SK-N-SH treated with all-trans-retinoic acid at 6 μM for 48 hours (cell line): Measurements from ENCODE around the gene KIFC3.

ENCODE experiments used
- ATAC-seq: fragments of 200-7000 bp; cut with Tn5 transposase; 3 replicates; pipeline ENCODE4 v1.9.1; 2020; ENCODE audit warnings: mild to moderate bottlenecking, moderate library complexity
- ARNTL ChIP-seq: fragments of 450-650 bp; formaldehyde crosslinking; IDR thresholded peaks from 2 replicates; pipeline ENCODE4 v1.5.0; 2020; ENCODE audit warnings: low read depth, mild to moderate bottlenecking, moderate library complexity, borderline replicate concordance
- BACH2 ChIP-seq: fragments of 250-450 bp; sonication (Bioruptor Pico); IDR thresholded peaks from 2 replicates; pipeline ENCODE4 v1.9.0; 2021; ENCODE audit warnings: mild to moderate bottlenecking, borderline replicate concordance
- CREB5 ChIP-seq: fragments of 250-450 bp; sonication (Bioruptor Pico); IDR thresholded peaks from 2 replicates; pipeline ENCODE4 v1.5.1; 2020; ENCODE audit warnings: low read depth, mild to moderate bottlenecking, moderate library complexity
- CSDC2 ChIP-seq: fragments of 250-450 bp; sonication (Bioruptor Pico); IDR thresholded peaks from 2 replicates; pipeline ENCODE4 v1.5.0; 2020; ENCODE audit warnings: mild to moderate bottlenecking, moderate library complexity
- CSRNP3 ChIP-seq: fragments of 250-450 bp; sonication (Bioruptor Pico); IDR thresholded peaks from 2 replicates; pipeline ENCODE4 v1.5.1; 2021; ENCODE audit warnings: mild to moderate bottlenecking, moderate library complexity
- ESRRG ChIP-seq: fragments of 250-450 bp; sonication (Bioruptor Pico); IDR thresholded peaks from 2 replicates; pipeline ENCODE4 v1.6.1; 2021; ENCODE audit warnings: mild to moderate bottlenecking
- GLIS3 ChIP-seq: fragments of 250-450 bp; sonication (Bioruptor Pico); IDR thresholded peaks from 2 replicates; pipeline ENCODE4 v1.5.0; 2020; ENCODE audit warnings: mild to moderate bottlenecking, moderate library complexity
- ISL1 ChIP-seq: fragments of 250-450 bp; sonication (Bioruptor Pico); IDR thresholded peaks from 2 replicates; pipeline ENCODE4 v2.1.2; 2022; ENCODE audit warnings: mild to moderate bottlenecking, moderate library complexity
- OSR1 ChIP-seq: fragments of 250-450 bp; sonication (Bioruptor Pico); IDR thresholded peaks from 2 replicates; pipeline ENCODE4 v1.8.0; 2022; ENCODE audit warnings: moderate library complexity, mild to moderate bottlenecking, inconsistent platforms
- PATZ1 ChIP-seq: fragments of 250-450 bp; sonication (Bioruptor Pico); IDR thresholded peaks from 2 replicates; pipeline ENCODE4 v1.8.0; 2020; ENCODE audit warnings: mild to moderate bottlenecking, moderate library complexity, borderline replicate concordance
- POU6F1 ChIP-seq: fragments of 250-450 bp; sonication (Bioruptor Pico); IDR thresholded peaks from 2 replicates; pipeline ENCODE4 v1.8.0; 2021; ENCODE audit warnings: low read depth, mild to moderate bottlenecking, moderate library complexity, borderline replicate concordance
- PPARA ChIP-seq: fragments of 250-450 bp; sonication (Bioruptor Pico); IDR thresholded peaks from 2 replicates; pipeline ENCODE4 v1.5.0; 2020; ENCODE audit warnings: mild to moderate bottlenecking, borderline replicate concordance
- SNAI2 ChIP-seq: fragments of 250-450 bp; sonication (Bioruptor Pico); IDR thresholded peaks from 2 replicates; pipeline ENCODE4 v1.5.0; 2020; ENCODE audit warnings: mild to moderate bottlenecking, moderate library complexity
- TCF4 ChIP-seq: fragments of 250-450 bp; sonication (Bioruptor Pico); IDR thresholded peaks from 2 replicates; pipeline ENCODE4 v1.8.0; 2021; ENCODE audit warnings: mild to moderate bottlenecking, moderate library complexity, borderline replicate concordance
- TOX ChIP-seq: fragments of 250-450 bp; sonication (Bioruptor Pico); IDR thresholded peaks from 2 replicates; pipeline ENCODE4 v1.8.0; 2021; ENCODE audit warnings: mild to moderate bottlenecking, moderate library complexity, borderline replicate concordance
- TSHZ2 ChIP-seq: fragments of 250-450 bp; sonication (Bioruptor Pico); IDR thresholded peaks from 2 replicates; pipeline ENCODE4 v1.5.0; 2020; ENCODE audit warnings: mild to moderate bottlenecking, moderate library complexity
- ZC3H10 ChIP-seq: fragments of 250-450 bp; sonication (Bioruptor Pico); IDR thresholded peaks from 2 replicates; pipeline ENCODE4 v1.5.1; 2021; ENCODE audit warnings: mild to moderate bottlenecking, moderate library complexity
- ZFP3 ChIP-seq: fragments of 250-450 bp; sonication (Bioruptor Pico); IDR thresholded peaks from 2 replicates; pipeline ENCODE4 v1.5.0; 2020; ENCODE audit warnings: mild to moderate bottlenecking, moderate library complexity
- ZFP30 ChIP-seq: fragments of 450-650 bp; formaldehyde crosslinking; IDR thresholded peaks from 2 replicates; pipeline ENCODE4 v1.5.0; 2022; ENCODE audit warnings: mild to moderate bottlenecking, moderate library complexity
- ZNF565 ChIP-seq: fragments of 450-650 bp; formaldehyde crosslinking; conservative IDR thresholded peaks from 2 replicates; pipeline ENCODE4 v1.5.0; 2020; ENCODE audit warnings: low read depth, mild to moderate bottlenecking, moderate library complexity
- ZNF70 ChIP-seq: fragments of 450-650 bp; formaldehyde crosslinking; IDR thresholded peaks from 2 replicates; pipeline ENCODE4 v1.5.0; 2020; ENCODE audit warnings: mild to moderate bottlenecking, moderate library complexity
- ZNF8 ChIP-seq: fragments of 450-650 bp; formaldehyde crosslinking; IDR thresholded peaks from 2 replicates; pipeline ENCODE4 v1.5.0; 2020; ENCODE audit warnings: mild to moderate bottlenecking, moderate library complexity

KIFC3 gene

GRCh38 chr16:57825298-57826044, 23.2 kb upstream of the KIFC3 start:
- ATAC-seq, result no peak
- TF ChIP-seq PPARA (CRISPR knock-in tag) (no peak), TSHZ2 (CRISPR knock-in tag) (no peak), ZNF8 (CRISPR knock-in tag) (no peak), ZFP3 (no peak), BACH2 (CRISPR knock-in tag) (no peak), OSR1 (CRISPR knock-in tag) (no peak), ARNTL (CRISPR knock-in tag) (no peak), SNAI2 (CRISPR knock-in tag) (no peak), ZNF70 (CRISPR knock-in tag) (no peak), CSDC2 (CRISPR knock-in tag) (no peak), ESRRG (no peak), ZFP30 (no peak), POU6F1 (CRISPR knock-in tag) (no peak), TOX (CRISPR knock-in tag) (no peak), PATZ1 (no peak), CREB5 (CRISPR knock-in tag) (no peak), CSRNP3 (CRISPR knock-in tag) (no peak), ISL1 (no peak), GLIS3 (CRISPR knock-in tag) (no peak)

- no peak for ATAC-seq
- TF ChIP-seq CREB5 (CRISPR knock-in tag), result no peak
- no peak for TF ChIP-seq SNAI2 (CRISPR knock-in tag)
- no peak for TF ChIP-seq GLIS3 (CRISPR knock-in tag)
- no peak for TF ChIP-seq ZC3H10 (CRISPR knock-in tag)
- no peak for TF ChIP-seq CSDC2 (CRISPR knock-in tag)
- TF ChIP-seq ZFP3, result no peak
- TF ChIP-seq ZNF565 (CRISPR knock-in tag), result no peak
- no peak for TF ChIP-seq ESRRG
- TF ChIP-seq CSRNP3 (CRISPR knock-in tag), result no peak
- no peak for TF ChIP-seq TCF4
- TF ChIP-seq PATZ1, result no peak
Observed at GRCh38 chr16:57824888-57825287, 22.6 kb upstream of the KIFC3 start.
